NCI-H1694 (cell line): ENCODE data around the gene CDC42EP5.
"Not testable (repeated sequence)": the region's sequence is repeated elsewhere in the genome, so short reads cannot be mapped to it uniquely, and the experiment has no call there.

Experiments used
- DNase-seq: peaks from one replicate; lab custom pipeline; 2025; lab: John Stamatoyannopoulos, UW

CDC42EP5 gene

GRCh38 chr19:54489766-54490165 lies 16.7 kb upstream of the CDC42EP5 start:
- no peak for DNase-seq

GRCh38 chr19:54489341-54489740 lies 16.2 kb upstream of the CDC42EP5 start:
- DNase-seq, result no peak

GRCh38 chr19:54485851-54486250 lies 12.8 kb upstream of the CDC42EP5 start:
- no peak for DNase-seq

GRCh38 chr19:54484451-54484850 lies 11.4 kb upstream of the CDC42EP5 start:
- DNase-seq, result no peak

DNA sequence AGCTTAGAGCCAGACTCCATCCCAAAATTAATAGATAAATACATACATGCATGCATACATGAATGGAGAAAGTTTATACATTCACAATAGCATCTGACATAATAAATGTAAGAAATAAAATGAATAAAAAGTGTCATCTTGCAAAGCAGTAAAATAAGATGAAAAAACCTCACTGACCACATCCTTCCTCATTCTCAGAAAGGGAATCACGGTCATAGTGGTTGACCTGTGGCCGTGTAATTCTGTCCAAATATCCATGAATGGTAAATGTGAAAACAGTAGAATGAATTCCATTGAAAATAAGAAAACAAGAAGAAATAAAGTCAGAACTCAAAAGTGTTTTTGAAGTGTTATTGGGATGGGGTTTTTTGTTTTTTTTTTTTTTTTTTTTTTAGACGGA lies 9.8 kb upstream of the CDC42EP5 start:
- no peak for DNase-seq

- no peak for DNase-seq
Measured at GRCh38 chr19:54481326-54481930, 8.3 kb upstream of the CDC42EP5 start.

DNA sequence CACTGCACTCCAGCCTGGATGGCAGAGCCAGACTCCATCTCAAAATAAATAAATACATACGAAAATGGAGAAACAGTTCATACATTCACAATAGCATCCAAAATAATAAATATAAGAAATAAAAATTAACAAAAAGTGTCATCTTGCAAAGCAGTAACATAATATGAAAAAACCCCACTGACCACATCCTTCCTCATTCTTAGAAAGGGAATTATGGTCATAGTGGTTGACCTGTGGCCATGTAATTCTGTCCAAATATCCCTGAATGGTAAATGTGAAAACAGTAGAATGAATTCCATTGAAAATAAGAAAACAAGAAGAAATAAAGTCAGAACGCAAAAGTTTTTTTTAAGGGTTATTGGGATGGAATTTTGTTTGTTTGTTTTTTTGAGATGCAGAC lies 7.0 kb upstream of the CDC42EP5 start:
- DNase-seq, result no peak

GRCh38 chr19:54478677-54479266 lies 5.7 kb upstream of the CDC42EP5 start:
- peak; percentile 25 for DNase-seq

DNA sequence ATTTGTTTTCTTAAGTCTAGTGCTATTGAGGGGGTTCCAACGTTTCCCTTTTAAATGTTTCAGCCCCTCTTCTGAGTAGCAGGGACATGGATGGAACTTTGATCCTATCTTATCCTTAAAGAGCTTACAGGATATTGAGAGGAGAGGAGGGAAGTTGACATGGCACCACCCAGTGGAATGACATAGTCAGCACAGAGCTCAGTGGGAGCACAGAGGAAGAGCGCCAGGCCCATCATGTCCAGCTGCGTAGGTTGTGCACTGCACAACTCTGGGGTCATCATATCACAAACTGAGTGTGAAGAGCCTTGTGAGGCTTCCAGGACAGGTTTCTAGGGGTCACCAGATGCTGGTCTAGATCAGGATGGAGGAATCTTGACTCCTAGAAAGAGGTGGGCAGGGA lies 4.6 kb upstream of the CDC42EP5 start:
- no peak for DNase-seq

DNA sequence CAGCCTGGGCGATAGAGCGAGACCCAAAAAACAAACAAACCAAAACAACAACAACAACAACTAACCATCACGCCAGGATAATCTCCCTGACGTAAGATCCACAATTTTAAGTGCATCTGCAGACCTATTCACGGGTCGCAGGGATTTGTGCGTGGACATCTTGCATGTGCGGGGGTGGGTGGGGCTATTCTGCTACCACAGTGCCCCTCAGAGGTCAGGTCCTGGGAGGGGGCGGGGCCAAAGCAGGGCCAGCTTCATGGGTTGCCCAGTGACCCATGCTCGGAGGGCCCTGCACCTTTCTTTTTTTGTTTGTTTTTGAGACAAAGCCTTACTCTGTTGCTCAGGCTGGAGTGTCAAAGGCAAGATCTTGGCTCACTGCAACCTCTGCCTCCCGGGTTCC lies 2.6 kb upstream of the CDC42EP5 start:
- DNase-seq, result no peak

GRCh38 chr19:54473892-54474372 lies 836 bp upstream of the CDC42EP5 start:
- no peak for DNase-seq

DNA sequence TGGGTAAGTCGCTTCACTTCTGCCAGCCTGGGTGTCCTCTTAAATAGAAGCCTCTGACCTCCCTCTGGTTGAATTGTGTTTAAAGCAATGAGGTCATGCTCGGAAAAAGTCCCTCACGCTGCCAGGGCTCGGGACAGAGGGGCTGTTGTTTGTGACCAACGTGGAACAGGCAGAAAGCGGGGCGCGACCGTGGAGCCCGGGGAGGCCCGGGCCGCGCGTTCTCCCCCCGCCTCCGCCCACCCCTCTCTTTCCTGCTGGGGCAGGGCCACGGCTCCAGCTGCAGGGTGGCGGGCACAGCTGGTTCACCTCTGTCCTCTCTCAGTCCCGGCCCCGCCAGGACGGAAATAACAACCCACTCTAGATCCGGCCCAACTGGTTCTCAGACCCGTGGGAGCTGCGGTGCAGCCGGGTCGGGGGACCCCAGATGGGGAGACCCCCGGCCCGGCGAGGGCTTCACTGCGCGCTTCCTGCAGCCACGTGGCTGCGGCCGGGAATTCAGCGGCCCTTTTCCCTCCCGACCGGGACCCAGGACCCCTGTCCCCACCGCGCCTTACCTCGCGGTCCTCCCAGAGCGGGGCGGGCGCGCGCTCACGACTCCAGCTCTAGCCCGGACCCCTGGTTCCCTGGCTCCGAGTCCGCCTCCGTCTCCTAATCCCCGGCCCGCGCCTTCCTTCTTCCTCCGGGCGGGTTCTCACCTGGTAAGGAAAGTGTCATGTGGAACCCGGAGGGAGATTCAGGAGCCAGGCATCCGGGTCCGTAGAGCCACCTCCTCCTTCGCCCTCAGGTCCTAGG lies 1.9 kb downstream of the CDC42EP5 start:
- DNase-seq, result no peak

- no peak for DNase-seq
Measured at GRCh38 chr19:54470276-54470887, 2.7 kb downstream of the CDC42EP5 start.

DNA sequence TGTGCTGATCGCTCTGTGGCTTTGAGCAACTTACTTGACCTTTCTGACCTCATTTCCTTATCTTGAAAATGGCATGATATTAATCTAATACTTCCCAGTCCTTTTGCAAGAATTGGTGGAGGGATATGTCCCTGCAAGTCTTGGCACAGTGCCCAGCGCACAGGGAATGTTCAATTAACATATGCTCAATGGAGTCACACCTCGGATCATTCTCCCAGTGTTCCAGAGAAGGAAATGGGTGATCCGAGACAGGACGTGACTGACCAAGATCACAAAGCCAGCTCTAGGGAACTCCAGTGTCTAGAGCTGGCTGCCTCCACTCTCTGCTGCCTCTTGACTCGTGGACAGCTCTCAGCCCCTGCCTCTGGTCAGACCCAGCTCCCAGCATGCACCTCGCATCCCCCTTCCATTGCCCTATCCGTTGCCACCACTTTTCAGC lies 3.6 kb downstream of the CDC42EP5 start:
- no peak for DNase-seq

GRCh38 chr19:54466110-54466480 lies 7.0 kb downstream of the CDC42EP5 start:
- DNase-seq, result not testable (repeated sequence)

- no peak for DNase-seq
Measured at GRCh38 chr19:54465426-54466109, 7.5 kb downstream of the CDC42EP5 start.

GRCh38 chr19:54464630-54465425 lies 8.3 kb downstream of the CDC42EP5 start:
- DNase-seq, result no peak

DNA sequence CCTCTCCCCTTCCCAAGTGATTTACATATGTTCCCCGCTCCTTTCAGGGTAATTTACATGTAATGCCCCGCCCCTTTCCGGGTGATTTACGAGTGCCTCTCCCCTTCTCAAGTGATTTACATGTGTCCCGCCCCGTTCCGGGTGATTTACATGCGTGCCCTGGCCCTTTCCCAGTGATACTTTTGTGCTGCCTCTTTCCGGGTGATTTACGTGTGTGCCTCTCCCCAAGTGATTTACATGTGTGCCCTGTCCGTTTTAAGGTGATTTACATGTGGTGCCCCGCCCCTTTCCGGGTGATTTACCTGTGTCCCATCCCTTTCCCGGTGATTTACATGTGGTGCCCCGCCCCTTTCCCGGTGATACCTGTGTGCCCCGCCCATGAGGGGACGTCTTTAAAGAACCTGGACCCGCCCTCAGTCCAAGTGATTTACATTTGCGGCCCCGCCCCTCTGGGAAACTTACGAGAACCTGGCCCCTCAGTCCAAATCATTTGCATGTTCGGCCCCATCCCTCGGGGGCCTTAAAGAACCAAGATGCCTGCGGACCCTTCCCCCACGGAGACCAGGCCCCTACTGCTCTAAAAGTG lies 9.0 kb downstream of the CDC42EP5 start:
- DNase-seq, result peak; percentile 51

DNA sequence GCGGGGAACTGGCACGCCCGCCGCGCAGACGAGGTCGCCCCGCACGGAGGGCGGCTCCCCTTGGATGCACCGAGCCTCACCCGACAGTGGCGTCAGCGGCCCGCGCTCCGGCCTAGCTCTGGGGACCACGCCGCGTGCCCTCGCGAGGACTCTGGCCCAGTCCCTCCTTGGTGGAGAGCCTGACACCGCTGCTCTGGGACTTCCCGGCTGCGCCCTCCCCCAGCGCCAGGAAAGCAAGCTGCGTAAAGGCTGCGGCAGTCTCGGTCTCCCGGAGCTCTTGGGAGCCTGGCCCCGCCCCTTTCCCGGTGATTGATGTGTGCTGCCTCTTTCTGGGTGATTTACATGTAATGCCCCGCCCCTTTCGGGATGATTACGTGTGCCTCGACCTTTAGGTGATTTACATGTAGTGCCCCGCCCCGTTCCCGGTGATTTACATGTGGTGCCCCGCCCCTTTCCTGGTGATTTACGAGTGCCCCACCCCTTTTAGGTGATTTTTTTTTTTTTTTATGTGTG lies 9.5 kb downstream of the CDC42EP5 start, which contains the start of gene LENG9:
Gene LENG9 (minus strand): TSS at position 248 of the 513 bp plus-strand sequence. CDS start 252 bp downstream, outside the sequence.
- DNase-seq, result peak; percentile 95
